Ecto neural progenitor cell (in vitro differentiated cells): Measurements from ENCODE around the gene C5orf24.
"Not testable (repeated sequence)": the region's sequence is repeated elsewhere in the genome, so short reads cannot be mapped to it uniquely, and the experiment has no call there.

Experiments
- DNase-seq: peaks from one replicate; pipeline ENCODE4 v3.0.0-alpha.2; 2018; ENCODE audit warnings: low spot score

Gene C5orf24

DNA sequence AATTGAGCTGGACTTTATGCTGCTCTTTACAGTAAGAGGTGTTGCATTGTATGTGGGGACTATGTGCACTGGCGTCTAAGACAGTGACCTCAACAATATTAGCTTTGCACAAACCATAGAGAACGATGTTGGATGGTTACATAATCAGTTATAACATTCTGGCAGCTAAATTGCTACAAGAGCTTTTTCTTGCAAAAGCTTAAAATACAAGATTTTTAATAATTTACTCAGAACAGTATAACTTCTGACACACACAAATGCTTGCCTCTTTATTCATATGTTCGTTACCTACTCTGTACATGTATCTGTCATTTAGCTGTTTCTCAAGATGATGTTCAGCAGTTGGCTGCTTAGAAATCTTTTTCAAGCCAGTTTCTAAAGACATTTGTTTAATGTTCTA lies 11.6 kb downstream of the C5orf24 start:
- DNase-seq: no peak

DNA sequence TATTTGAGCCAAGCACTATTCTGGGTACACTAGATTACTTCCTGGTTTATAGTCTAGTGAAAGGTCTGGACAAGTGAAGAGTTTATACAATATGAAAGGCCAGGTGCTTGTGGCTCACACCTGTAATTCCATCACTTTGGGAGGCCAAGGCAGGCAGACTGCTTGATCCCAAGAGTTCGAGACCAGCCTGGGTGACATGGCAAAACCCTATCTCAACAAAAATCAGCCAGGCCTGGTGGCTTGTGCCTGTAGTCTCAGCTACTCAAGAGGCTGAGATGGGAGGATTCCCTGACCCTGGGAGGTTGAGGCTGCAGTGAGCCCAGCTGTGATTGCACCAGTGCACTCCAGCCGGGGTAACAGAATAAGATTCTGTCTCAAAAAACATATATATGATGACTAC lies 18.9 kb downstream of the C5orf24 start:
- DNase-seq: no peak

DNA sequence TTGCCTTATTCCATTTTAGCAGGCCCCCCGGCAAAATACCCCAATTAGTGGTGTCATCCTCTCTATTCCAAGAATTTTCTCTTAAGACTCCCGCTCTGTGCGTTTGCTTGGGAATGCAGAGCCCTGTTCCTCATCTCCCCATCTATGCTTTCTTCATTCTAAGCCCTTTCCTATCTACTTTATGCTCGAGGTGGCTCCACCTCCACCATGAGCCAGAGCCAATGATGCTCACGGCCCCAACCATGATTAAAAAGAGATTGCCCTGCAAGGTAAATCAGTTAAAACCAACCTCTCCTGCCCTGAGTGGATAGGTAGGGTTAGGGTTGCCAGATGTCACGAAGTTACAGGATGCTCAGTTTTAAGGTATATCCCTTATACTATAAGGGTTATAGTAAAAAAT lies 27.7 kb downstream of the C5orf24 start:
- no peak for DNase-seq

GRCh38 chr5:134873987-134874830 lies 28.4 kb downstream of the C5orf24 start, which contains the start of gene TXNDC15:
Gene TXNDC15 (plus strand): TSS chr5:134874371. CDS start chr5:134874428, 57 bp downstream.
- DNase-seq: peak; percentile 94

GRCh38 chr5:134874831-134875655 lies 29.3 kb downstream of the C5orf24 start:
- peak; percentile 54 for DNase-seq

GRCh38 chr5:134877159-134877558 lies 31.4 kb downstream of the C5orf24 start:
- no peak for DNase-seq

DNA sequence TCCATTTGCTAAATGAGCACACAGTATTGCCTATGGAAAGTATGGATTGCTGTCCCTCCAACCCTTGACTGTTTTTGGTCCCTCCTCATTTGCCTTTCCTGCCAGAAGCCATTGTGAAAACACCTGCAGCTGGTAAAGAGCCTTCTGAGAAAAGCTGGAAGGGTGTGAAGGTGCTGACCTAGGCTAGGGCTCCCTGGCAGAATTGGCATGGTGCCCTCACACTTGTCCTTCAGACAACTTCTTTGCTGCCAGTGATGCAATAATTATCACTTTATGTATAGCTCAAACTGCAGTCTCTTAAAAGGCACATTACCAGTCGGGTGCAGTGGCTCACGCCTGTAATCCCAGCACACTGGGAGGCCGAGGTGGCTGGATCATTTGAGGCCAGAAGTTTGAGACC lies 32.6 kb downstream of the C5orf24 start:
- DNase-seq: no peak

- DNase-seq: no peak
Observed at GRCh38 chr5:134879456-134879855, 33.7 kb downstream of the C5orf24 start.

GRCh38 chr5:134880937-134881336 lies 35.2 kb downstream of the C5orf24 start:
- DNase-seq: not testable (repeated sequence)

- DNase-seq: not testable (repeated sequence)
Observed at GRCh38 chr5:134881711-134882110, 35.9 kb downstream of the C5orf24 start.

- no peak for DNase-seq
Observed at GRCh38 chr5:134887593-134888159, 41.9 kb downstream of the C5orf24 start.

DNA sequence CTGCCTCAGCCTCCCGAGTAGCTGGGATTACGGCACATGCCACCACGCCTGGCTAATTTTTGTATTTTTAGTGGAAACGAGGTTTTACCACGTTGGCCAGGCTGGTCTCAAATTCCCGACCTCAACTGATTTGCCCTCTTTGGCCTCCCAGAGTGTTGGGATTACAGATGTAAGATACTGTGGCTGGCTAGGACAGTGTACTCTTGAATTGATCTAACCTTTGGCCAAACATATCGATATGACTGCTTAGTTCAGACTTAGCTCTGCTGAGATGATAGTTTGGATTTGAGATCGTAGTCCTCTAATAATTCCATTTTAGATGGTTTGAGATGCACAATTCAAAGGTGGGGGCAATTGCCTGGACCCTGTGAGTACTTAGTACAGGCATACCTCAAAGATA lies 43.6 kb downstream of the C5orf24 start:
- DNase-seq: no peak

- DNase-seq: no peak
Observed at GRCh38 chr5:134891473-134891872, 45.7 kb downstream of the C5orf24 start.

DNA sequence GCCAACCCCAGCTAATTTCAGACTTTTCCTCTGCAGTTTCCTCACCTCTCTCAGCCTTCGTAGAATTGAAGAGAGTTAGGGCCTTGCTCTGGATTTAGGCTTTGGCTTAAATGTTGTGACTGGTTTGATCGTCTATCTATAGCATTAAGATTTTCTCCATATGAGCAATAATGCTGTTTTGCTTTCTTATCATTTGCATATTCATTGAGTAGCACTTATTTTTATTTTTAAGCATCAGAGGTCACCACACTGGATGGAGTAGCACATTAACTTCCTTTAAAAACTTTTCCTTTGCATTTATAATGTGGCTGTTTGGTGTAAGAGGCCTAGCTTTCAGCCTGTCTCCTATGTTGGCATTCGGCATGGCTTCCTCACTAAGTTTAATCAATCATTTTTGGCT lies 46.5 kb downstream of the C5orf24 start:
- DNase-seq: no peak

DNA sequence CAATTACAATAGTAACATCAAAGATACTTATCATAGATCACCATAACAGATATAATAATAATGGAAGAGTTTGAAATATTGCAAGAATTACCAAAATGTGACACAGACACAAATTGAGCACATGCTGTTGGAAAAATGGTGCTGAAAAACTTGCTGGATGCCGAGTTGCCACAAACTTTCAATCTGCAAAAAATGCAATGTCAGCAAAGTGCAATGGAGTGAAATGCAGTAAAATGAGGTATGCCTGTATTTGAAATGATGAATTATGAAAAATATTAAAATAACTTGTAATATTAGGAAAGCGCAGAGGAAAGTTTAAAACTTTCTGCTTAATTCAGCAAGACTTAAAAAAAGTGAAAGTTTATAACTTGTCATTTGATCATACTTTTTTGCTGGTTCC lies 47.2 kb downstream of the C5orf24 start:
- DNase-seq: no peak

DNA sequence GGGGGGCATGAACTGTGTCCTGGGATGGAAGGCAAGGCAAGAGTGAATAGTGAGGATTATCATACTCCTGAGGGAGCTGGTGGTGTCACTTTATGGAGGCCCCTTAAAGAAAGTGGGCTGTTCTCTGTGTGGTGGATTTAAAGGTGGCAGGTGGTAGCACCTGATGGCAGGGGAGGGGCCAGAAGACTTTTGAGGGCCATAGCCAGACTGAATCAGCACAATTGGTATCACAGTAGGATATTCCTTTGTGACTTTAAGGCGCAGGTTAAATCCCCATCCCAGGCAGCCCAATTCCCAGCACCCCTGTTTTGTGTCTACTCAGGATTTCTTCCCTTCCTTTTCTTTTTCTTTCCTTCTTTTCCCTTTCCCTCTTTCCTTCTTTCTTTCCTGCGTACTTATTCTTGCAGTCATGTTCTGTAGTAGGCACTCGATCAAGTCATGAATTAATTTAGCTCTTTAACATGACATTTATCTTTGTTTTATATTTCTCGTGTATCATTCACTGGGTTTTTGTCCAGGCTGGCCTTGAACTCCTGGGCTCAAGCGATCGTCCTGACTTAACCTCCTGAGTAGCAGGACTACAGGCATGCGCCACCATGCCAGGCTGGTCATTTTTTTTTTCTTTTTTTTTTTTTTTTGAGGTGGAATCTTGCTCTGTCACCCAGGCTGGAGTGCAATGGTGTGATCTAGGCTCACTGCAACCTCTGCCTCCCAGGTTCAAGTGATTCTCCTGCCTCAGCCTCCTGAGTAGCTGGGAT lies 48.2 kb downstream of the C5orf24 start:
- DNase-seq: no peak

DNA sequence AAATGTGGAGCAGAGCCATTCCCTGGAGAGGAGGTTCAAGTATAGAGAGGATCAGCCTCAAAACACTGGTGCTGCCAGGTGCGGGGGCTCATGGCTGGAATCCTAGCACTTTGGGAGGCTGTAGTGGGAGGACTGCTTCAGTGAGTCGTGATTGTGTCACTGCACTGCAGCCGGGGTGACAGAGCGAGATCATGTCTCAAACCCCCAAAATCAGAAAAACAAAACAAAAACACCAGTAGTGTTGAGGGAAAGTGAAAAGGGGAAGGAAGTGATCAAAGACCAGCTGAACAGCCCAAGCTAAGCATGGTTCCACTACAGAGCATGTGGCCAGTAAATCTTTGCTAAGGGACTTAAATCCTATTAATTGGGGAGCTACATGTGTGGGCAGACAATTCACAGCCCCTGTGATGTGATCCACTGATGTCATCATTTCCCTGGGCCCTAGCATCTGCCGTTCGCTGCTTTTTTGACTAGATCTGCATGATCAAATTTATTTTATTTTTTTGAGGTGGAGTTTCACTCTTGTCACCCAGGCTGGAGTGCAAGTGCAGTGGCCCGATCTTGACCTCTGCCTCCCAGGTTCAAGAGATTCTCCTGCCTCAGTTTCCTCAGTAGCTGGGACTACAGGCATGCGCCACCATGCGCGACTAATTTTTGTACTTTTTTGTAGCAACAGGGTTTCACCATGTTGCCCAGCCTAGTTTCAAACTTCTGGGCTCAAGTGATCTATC lies 56.5 kb downstream of the C5orf24 start:
- DNase-seq: no peak

GRCh38 chr5:134904610-134905245 lies 59.0 kb downstream of the C5orf24 start, which contains the start of gene PCBD2:
Gene PCBD2 (plus strand): TSS chr5:134905131. CDS start chr5:134905140, 9 bp downstream.
- DNase-seq: peak; percentile 95

- no peak for DNase-seq
Observed at GRCh38 chr5:134905246-134905996, 59.7 kb downstream of the C5orf24 start.

- DNase-seq: no peak
Observed at GRCh38 chr5:134906811-134907210, 61.0 kb downstream of the C5orf24 start.
